ENCODE measurements around the gene SC5D. TPM values are rescaled to one million over a fixed set of nuclear protein-coding genes. Genes with fewer than 3 reads are reported as not detected.

Gene SC5D, protein sequence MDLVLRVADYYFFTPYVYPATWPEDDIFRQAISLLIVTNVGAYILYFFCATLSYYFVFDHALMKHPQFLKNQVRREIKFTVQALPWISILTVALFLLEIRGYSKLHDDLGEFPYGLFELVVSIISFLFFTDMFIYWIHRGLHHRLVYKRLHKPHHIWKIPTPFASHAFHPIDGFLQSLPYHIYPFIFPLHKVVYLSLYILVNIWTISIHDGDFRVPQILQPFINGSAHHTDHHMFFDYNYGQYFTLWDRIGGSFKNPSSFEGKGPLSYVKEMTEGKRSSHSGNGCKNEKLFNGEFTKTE
- total RNA-seq = 89.3 and 105 TPM in 2 replicates

GRCh38 chr11:121292495-121293287 is at the start of gene SC5D:
SC5D (plus strand) TSS chr11:121292771; CDS start chr11:121303376, 10,605 bp downstream.

Other genes starting within 250 kb of the SC5D start
- gene TECTA, start 191.5 kb upstream of the SC5D start, total RNA-seq = under 0.01 and 0.43 TPM in 2 replicates
- gene SORL1, start 159.5 kb downstream of the SC5D start, total RNA-seq = 31.8 and 34.2 TPM in 2 replicates